GM21619 (cell line): ENCODE results near the gene EYS.

Experiments
- ATAC-seq: cut with Tn5 transposase; IDR thresholded peaks from one replicate; pipeline ENCODE4 v1.9.1; 2021; ENCODE audit not compliant: unreplicated experiment

Gene EYS

GRCh38 chr6:64874776-64875175 lies 832.2 kb downstream of the EYS start:
- no peak for ATAC-seq

- ATAC-seq = no peak
These were observed 834.4 kb downstream of the EYS start for GRCh38 chr6:64872633-64873032.

GRCh38 chr6:64861039-64861651 lies 845.9 kb downstream of the EYS start:
- ATAC-seq = no peak

GRCh38 chr6:64860203-64860602 lies 846.8 kb downstream of the EYS start:
- ATAC-seq = no peak

- ATAC-seq = no peak
These were observed 856.9 kb downstream of the EYS start for GRCh38 chr6:64850121-64850520.

GRCh38 chr6:64848467-64848866 lies 858.6 kb downstream of the EYS start:
- no peak for ATAC-seq

GRCh38 chr6:64847396-64847795 lies 859.6 kb downstream of the EYS start:
- ATAC-seq = no peak

- ATAC-seq = no peak
These were observed 868.3 kb downstream of the EYS start for GRCh38 chr6:64838726-64839125.

GRCh38 chr6:64831680-64832079 lies 875.3 kb downstream of the EYS start:
- ATAC-seq = no peak

- ATAC-seq = no peak
These were observed 889.5 kb downstream of the EYS start for GRCh38 chr6:64817525-64817924.

- ATAC-seq = no peak
These were observed 891.3 kb downstream of the EYS start for GRCh38 chr6:64815718-64816117.

GRCh38 chr6:64812138-64812537 lies 894.9 kb downstream of the EYS start:
- ATAC-seq = no peak

GRCh38 chr6:64811119-64811518 lies 895.9 kb downstream of the EYS start:
- ATAC-seq = no peak

- no peak for ATAC-seq
These were observed 899.2 kb downstream of the EYS start for GRCh38 chr6:64807785-64808184.

GRCh38 chr6:64803470-64804166 lies 903.4 kb downstream of the EYS start:
- ATAC-seq = no peak

- ATAC-seq = no peak
These were observed 914.5 kb downstream of the EYS start for GRCh38 chr6:64792534-64792933.

GRCh38 chr6:64789476-64789875 lies 917.5 kb downstream of the EYS start:
- no peak for ATAC-seq

- ATAC-seq = no peak
These were observed 920.3 kb downstream of the EYS start for GRCh38 chr6:64786736-64787135.

- no peak for ATAC-seq
These were observed 924.1 kb downstream of the EYS start for GRCh38 chr6:64782877-64783276.

- no peak for ATAC-seq
These were observed 928.9 kb downstream of the EYS start for GRCh38 chr6:64777941-64778785.

GRCh38 chr6:64776359-64776758 lies 930.7 kb downstream of the EYS start:
- ATAC-seq = no peak

GRCh38 chr6:64774881-64775280 lies 932.1 kb downstream of the EYS start:
- no peak for ATAC-seq
